GM18867 (cell line): ENCODE data around the gene FARS2.

ENCODE experiments used
- ATAC-seq: cut with Tn5 transposase; IDR thresholded peaks from one replicate; pipeline ENCODE4 v1.9.1; 2021; ENCODE audit warnings: mild to moderate bottlenecking, moderate library complexity; ENCODE audit not compliant: unreplicated experiment

Gene FARS2

DNA sequence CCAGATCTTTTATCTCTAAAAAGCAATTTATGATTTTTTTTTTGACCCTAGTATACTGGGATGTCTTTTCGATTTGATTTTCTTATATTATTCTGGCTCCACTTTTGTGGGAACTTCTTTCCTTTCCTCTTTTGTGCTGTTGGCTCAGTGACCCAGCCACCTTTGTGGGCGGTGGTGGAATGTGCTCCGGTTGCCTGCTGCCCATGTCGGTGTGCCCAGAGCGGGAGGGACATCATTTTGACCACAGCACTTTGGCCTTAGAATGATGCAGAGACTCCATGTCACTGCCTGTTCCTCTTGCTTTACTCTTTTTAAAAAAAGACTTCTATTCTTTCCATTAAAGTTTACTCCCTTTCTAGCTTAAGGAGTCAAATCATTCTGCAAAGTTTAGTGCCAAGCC is 198.0 kb downstream of the FARS2 start:
- no peak for ATAC-seq

DNA sequence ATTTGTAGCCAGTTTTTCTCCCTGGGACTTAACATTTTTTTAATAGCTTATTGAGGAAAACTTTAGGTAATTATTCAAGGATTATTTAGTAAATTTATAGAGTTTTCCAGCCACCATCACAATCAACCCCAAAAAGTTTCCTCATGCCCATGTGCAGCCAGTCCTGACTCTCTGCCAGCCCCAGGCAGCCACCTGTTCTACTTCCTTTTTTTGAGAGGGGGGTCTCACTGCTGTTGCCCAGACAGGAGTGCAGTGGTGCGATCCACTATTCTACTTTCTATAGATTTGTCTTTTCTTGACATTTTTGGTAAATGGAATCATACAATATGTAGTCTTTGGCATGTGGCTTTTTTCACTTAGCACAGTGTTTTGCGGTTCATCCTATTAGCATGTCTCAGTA is 200.1 kb downstream of the FARS2 start:
- ATAC-seq, result no peak

DNA sequence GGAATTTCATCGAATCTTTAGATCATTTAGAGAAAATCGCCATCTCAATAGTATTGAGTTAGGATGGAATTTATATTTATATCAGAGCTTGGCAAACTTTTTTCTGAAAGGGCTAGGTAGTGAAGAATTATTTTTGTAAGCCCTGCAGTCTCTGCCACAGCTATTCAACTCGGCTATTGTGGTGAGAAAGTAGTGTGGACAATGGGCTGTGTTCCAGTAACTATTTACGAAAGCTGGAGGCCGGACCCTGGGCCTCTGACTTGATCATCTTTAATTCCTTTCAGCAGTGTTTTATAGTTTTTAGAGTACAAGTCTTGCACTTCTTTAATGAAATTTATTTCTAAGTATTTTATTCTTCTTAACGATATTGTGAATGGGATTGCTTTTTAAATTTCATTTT is 201.5 kb downstream of the FARS2 start:
- no peak for ATAC-seq

DNA sequence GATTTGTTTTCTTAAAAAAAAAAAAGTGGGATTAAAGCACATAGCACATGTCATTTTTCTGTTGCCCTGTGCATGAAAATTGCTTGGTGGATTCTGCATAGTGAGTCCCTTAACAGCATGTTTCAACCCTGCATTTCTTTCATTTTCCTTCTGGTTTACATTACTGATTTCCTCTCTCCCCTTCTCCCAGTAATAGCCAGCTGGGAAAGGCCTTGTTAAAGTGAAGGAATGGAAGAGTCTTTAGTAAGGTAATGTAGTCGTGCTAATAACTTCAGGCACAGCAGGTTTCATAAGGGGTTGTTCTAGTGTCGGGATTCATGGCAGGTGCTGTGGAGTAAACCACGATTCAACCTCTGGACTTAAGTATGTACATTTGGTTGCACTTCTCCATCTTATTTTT is 202.4 kb downstream of the FARS2 start:
- no peak for ATAC-seq

DNA sequence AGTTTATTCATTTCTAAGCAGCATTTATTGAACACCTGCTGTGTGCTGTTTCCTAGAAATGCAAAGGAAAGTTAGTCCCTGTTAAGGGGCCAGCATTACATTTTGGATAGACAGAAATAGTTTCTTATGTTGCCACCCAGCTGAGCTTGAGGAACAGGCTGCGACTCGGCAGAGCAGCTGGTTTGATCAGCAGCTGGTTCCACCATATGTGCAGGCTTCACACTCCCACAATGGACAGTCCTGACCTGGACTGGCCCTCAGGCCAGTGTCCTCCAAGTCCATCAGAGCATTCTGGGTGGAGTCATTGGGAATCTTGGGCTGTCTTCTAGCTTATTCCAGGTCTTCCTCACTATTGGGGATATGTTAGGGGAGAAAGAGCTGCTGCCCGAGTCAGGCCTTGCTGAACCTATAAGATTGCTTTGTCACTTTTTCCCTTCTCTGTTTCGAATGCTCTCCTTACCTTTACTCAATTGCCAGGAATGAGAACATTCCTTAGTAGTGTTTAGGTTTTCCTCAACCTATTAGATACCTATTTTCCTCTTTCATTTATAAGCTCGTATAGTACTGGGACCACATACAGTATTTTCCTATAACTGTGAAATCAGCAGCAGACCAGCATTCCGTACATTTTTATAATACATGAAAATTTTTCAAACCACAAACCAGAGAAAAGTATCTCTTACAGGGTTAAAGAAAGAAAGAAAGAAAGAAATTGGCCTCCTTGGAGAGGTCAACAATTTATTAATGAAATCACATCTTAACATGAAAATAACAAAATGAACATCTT is 203.0 kb downstream of the FARS2 start:
- ATAC-seq, result no peak

DNA sequence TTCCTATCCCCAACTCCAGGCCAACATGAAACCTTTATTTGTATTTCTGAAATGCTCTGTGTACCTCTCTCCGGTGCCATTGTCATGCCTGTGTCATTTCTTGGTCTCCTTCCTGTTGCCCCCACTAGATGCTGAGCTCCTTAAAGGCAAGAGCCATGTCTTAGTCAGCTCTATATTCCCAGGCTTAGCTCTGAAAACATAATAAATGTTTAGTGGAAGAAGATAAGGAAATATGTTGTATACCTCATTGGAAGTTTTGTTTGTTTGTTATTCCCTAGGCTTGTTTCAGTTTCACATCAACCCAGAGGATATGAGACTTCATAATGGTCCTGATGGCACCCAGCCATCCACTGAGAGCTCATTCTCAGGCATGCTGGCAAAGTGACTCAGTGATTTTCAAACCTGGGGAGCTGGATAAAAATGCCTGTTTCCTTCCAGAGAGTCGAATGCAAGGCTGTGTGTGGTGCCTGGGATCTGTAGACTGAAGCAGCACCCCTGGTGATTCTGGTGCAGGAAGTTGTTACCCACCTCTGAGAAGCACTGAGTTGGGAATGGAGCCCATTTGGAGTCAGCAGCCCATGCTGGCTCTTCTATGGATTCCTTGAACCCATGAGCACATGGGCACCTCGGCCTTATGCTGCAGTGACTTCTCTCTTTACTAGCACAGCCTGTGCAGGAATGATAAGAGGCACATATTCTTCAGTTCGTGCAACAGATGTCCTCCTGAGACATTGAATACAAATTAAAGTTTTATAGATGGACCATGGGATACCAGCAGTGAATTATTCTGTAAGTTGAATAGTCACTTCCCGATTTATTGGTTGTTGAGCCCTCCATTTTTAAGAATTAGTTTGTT is 205.2 kb downstream of the FARS2 start:
- ATAC-seq, result no peak

DNA sequence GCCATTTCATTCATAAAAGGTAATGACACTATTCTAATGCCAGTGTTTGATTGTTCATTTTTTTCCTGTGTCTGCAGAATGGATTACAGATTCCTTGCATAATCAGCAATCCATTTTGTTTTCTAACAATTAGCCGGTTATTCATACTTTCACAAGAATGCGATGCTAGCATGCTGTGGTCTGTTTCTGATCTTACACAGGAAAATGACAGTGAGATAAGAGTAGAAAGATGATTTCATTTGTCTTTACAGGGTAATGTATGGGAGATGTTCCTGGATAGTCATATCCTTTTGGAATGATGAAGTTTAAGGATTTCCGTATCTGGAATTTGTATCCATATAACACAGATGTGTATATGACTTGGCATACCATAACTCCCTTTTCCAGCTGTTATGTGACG is 207.3 kb downstream of the FARS2 start:
- no peak for ATAC-seq

DNA sequence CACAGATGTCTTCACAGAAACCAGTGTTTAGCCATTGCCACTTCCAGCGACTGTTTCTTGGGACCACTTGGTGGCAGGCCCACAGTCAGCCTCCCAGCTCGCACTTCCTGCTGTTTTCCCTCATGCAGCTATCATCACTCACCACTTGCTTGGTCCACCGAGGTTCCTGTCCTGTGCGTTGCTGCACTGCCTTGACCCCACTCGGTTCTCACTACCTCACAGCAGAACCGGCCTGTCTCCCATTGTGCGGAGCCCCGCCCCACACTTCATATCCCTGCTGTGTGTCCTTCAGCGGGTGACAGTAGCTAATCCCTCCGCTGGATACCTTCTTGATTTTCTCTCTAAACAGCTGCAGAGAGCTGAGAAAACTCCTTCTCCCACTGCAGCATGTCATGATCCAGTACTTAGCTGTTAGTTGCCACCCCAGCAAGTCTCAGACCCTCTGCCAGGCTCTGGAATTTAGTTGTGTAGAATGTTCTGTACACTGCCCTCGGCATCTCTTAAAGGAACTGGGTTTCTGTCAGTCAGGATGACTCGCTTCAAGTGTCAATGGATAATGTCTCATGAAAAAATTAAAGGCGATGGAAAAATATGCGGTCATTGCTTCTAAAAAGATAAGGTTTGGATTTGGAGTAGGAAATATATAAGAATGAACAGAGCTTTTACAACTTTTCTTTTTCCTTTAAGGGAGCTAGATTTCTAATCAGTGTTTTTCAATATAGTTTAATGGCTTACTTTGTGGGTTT is 208.0 kb downstream of the FARS2 start:
- ATAC-seq, result no peak

DNA sequence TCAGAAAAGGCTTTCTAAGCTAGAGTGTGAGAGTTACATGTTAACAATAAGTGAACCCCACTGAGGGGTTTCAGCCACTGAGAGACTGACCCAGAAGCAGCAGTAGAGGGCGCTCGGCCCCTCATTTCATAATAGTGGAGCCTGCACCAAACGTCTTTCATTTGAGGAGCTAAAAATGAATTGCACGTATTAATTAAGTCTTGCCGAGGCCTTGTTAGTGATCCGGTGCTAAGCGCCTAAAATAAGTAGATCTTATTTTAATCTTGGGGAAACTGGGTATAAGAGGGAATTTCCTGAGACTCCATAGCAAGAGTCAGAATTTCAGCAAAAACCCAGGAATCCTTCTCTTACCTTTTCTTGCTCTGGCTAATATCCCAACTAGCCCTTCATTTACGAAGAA is 209.7 kb downstream of the FARS2 start:
- no peak for ATAC-seq

DNA sequence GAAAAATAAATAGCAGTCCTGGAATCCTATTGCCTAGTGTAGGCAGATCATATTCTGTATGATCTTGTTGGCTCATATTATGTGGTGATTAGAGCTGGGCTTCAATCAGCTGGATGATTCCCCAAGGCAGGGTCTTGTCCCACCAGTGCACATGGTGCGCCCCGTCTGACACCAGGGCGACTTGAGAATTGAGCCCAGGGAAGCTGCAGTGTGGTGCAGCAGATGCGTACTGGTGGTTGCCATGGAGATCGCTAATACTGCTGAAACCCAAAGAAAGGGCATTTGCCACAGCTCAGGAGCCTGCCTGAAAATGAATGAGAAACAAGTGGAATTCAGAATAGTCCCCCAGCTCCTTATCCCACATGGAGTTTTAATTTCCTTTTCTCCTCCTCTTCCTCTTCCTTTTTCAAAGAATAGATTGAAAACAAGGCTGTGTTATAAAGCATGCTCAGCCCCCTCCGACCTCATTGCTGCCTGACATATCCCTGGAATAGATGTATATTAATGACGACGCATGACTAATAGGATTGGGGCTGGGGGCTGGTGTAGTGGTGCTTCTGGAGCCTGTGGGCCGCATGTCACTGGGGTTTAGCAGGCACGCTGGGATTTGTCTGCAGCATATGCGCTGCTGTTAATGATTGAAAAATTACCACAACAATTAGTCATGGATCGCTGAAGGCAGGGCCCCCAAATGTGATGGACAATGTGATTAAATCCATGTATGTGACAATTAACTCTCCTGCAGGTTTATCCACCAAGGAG is 210.5 kb downstream of the FARS2 start:
- ATAC-seq, result no peak

DNA sequence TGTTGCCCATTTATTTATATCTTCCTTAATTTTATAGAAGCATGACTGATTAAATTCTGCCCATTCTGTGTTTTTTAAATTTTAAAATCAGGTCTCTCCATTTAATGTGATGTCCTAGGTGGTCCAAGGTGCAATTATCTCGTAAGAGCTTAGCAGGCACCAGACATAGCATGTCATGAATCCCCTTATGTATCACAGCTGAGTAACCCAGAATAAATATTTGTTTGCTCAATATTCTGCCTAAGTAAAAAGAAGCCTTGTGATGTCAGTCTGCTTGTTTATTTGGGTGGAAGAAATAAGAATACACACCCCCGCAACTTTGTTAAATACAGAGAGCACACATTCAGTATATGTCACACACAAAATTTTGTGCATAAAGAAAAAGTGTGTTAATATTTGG is 211.3 kb downstream of the FARS2 start:
- no peak for ATAC-seq

DNA sequence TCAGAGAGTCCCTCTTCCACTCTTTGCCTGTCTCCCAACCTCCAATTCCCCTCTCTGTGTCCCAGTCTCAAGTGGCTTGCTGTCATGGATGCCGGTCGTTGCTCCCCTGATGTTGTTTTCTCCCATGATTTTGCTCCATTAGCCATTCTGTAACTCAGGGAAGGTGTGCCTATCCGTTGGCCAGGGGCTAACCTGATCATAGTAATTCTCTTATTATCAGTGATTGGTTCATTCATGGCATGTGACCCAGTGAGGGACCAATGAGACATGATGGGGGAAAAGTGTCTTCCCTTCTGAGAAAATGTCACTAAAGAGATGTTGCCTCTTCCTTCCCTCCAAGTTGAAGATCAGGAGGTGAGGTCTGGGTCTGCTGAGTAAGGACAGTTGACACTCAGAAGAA is 214.5 kb downstream of the FARS2 start:
- no peak for ATAC-seq

DNA sequence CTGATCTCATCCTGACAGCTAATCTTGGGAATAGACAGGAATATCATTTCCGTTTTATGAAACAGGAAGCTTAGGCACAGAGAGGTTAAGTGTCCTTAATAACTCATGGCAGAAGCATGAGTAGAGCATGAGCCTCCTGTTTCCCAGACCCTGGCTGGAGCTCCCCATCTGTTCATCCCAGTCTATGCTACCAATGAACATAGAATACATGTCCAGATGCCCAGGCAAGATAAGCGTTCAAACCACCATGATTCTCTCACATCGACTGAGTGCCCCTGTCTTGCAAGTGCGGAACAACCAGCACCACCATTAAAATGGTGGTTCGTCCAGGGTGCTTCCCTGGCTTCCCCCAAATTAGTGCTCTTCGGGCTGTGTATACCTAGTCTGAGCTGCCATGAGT is 217.1 kb downstream of the FARS2 start:
- no peak for ATAC-seq

DNA sequence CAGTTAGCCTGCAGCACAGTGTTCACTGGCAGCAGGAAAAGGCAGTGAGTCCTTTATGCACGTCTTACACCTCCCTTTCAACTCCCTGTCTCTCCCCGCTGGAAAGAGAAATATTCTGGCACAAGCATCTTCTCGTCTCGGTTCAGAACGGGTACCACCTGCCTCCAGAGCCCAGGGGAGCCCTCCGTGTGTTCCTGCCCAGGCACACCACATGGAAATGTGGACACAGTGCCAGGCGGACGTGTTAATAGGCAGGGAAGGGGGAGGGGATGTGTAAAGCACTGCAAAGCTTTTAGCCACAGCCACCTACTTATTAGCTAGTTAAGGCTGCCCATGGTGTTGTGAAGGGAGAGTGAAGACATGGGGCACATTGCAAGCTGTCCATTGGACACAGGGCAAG is 219.7 kb downstream of the FARS2 start:
- ATAC-seq, result no peak

DNA sequence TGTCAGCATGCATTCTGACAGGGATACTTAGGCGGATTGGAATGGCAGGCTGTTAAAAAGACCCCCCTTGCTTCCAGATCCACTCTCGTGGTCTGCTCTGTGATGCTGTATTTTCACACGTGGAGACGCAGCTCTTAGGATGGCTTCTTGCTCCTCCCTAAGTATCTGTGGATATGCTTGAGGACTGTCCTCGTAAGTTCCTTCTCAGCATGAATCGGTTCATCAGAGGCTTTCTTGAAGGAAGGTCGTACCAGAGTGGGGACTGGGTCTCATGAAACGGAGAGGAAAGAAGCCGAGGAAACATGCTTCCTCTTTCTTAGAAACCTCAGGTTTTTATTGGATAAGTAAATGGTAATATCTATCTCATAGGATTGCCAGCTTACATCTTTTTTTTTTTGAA is 220.4 kb downstream of the FARS2 start:
- ATAC-seq, result no peak

DNA sequence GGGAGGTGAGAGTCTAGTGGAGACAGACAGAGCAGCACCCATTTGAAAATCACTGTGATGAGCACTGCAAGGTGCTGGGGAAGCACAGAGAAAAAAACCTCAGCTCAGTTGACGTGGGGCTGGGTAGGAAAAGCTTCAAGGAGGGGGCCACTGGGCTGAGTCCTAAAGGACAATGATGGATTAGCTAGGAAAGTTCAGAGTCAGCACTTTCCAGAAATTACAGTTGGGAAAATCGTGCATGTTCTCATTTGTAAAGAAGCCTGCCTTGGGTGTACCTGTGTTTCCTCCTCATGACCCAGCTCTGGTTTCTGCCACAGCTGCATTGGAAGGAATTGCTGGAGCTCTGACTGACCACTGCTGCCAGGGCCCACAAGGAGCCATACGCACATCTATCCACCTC is 221.3 kb downstream of the FARS2 start:
- no peak for ATAC-seq

DNA sequence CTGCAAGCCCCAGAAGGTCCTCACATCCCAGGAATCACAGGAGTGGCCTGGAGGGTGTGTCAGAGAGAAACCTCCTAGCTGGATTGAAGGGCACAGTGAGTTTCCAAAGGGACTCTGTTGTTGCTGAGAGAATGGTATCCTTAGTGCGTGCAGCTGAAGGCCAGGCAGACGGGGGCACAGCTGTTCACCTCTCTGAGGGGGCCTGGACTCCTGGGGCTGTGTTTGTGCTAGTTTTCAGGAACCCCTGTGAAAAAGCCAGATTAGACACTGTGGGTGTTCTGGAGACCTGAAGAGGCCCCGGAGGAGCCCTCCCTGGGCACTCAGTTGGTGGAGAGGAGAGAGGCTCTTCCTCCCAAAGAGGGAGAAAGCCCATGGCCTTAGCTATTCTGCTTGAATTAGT is 223.4 kb downstream of the FARS2 start:
- no peak for ATAC-seq

DNA sequence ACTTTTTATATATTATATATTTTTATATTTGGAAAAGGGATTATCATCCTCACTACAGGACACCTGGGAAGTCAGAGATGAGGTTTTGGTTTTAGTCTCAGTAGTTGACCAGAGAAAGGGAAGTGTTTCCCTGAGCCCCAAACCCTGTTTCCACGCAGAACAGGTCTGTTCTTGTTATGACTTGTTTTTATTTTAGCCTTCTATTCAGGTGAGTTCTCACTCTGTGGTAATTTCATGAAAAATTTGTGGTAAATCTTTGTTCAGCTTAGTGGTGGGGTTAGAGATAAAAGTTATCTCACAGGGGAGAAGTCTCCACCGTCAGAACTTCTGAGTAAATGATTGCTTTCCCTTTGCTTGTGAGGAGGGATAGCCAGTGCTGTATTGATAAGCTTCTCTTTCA is 224.9 kb downstream of the FARS2 start:
- ATAC-seq, result peak; percentile 93

DNA sequence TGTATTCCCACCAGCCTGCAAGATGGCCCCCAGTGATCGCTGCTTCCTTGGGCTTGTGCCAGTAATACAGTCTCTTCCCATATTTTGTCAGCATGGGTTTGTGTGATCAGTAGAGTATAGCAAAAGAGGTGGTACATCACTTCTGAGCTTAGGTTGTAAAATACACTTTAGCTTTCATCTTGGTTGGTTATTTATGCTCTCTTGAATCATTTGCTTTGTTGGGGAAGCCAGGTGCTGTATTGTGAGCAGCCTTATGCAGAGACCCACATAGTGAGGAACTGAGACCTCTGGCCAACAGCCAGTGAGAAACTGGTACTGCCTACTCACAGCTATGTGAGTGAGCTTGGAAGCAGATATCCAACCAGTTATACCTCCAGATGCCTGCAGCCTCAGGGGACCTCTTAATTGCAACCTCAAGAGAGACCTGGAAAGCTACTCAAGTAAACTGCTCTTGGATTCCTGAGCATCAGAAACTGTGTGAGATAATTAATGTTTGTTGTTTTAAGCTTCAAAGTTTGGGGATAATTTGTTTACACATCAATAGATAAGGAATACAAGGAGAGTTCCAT is 229.3 kb downstream of the FARS2 start:
- no peak for ATAC-seq

DNA sequence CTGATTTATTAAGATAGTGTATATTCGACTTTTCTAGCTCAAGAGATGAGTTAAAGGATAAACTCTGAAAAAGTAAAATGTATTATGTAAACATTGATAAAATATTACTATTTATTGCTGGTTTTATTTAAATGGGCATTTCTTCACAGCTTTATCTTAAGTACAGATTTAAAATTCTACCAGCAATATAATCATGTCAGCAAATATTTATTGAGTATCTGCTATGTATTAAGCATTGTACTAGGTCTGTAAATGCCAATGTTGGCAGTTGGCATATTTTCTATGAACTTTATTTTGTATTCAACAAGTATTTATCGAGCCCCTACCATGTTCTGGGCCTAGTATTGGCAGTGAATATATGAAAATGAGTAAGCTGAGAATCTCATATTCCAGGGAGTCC is 231.0 kb downstream of the FARS2 start:
- ATAC-seq, result no peak

DNA sequence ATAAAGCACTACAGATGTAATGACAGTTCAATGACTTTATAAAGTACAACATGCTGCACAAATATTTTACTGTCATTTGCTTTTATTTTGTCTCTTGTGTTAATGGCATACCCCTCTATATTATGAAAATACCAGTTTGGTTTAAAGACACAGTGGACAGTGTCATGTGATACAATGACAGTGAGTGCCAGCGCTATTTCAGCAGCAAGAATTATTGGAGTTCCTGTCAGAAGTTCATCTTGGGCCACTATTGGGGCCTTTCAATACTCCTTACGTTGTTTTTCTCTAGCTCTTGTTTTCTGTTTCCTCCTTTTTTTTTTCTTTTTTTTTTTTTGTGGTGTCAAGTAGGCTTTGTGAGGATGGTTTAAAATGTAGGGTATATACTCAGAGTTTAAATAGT is 232.5 kb downstream of the FARS2 start:
- ATAC-seq, result no peak
